OCI-LY7 (cell line): ENCODE results near the gene EPHA3.

Source experiments
- CTCF ChIP-seq: fragments of 200-600 bp; sonication (generic); conservative IDR thresholded peaks from 2 replicates; pipeline ENCODE4 v1.5.1; 2014; ENCODE audit warnings: mild to moderate bottlenecking, antibody characterized with exemption, low read length, moderate library complexity, mixed read lengths
- EZH2phosphoT487 ChIP-seq: fragments of 200-600 bp; sonication (generic); IDR thresholded peaks from 2 replicates; pipeline ENCODE4 v1.6.1; 2018; ENCODE audit warnings: low read depth, borderline replicate concordance, mild to moderate bottlenecking, mixed run types, antibody characterized with exemption, low read length, moderate library complexity, mixed read lengths

- no peak for TF ChIP-seq CTCF
- no peak for TF ChIP-seq EZH2phosphoT487
These were observed 167.6 kb downstream of the EPHA3 start for GRCh38 chr3:89275001-89275400.
